Endothelial cell (in vitro differentiated cells): Measurements from ENCODE around the gene OSBPL2. TPM values are rescaled to one million over a fixed set of nuclear protein-coding genes. Genes with fewer than 3 reads are reported as not detected.

Experiments used
- DNase-seq: peaks from one replicate; pipeline ENCODE4 v3.0.0; 2021; ENCODE audit warnings: low spot score
- H3K27ac Mint-ChIP-seq: one replicate; pipeline ENCODE4 v1.8.0; 2021; ENCODE audit warnings: mixed read lengths, inconsistent platforms; ENCODE audit not compliant: unreplicated experiment
- H3K27me3 Mint-ChIP-seq: one replicate; pipeline ENCODE4 v1.8.0; 2021; ENCODE audit warnings: mild to moderate bottlenecking, moderate library complexity, mixed read lengths, inconsistent platforms; ENCODE audit not compliant: unreplicated experiment
- H3K36me3 Mint-ChIP-seq: one replicate; pipeline ENCODE4 v1.8.0; 2021; ENCODE audit warnings: mild to moderate bottlenecking, low read depth, mixed read lengths, inconsistent platforms; ENCODE audit not compliant: unreplicated experiment
- H3K4me1 Mint-ChIP-seq: one replicate; pipeline ENCODE4 v1.8.0; 2021; ENCODE audit warnings: mild to moderate bottlenecking, mixed read lengths, inconsistent platforms; ENCODE audit not compliant: unreplicated experiment
- H3K4me3 Mint-ChIP-seq: one replicate; pipeline ENCODE4 v1.8.0; 2021; ENCODE audit warnings: mild to moderate bottlenecking, mixed read lengths, inconsistent platforms; ENCODE audit not compliant: unreplicated experiment
- H3K9me3 Mint-ChIP-seq: one replicate; pipeline ENCODE4 v1.8.0; 2021; ENCODE audit warnings: mixed read lengths, inconsistent platforms; ENCODE audit not compliant: unreplicated experiment
- CTCF ChIP-seq: fragments of 200-600 bp; sonication (generic); IDR thresholded peaks from one replicate; pipeline ENCODE4 v1.5.0; 2021; ENCODE audit warnings: antibody characterized with exemption; ENCODE audit not compliant: unreplicated experiment
- total RNA-seq: library from RNA; stranded (reverse); fragmentation: NEBNext Ultra II Directional; extraction: Animal tissue kit (Norgen Biotek cat#: 25700); gene quantifications from one replicate; pipeline ENCODE4 v1.2.1, GENCODE V29; 2021; ENCODE audit not compliant: unreplicated experiment

The OSBPL2 gene
- total RNA-seq, 1 donor from 2014 or later: 39.5 TPM

GRCh38 chr20:62330576-62331317 is 92.4 kb downstream of the OSBPL2 start:
- DNase-seq: no peak
- Mint-ChIP-seq H3K27me3 (peaks cover 6% of the 10 kb centered on the region), H3K9me3 (no peaks in the 10 kb centered on the region), H3K36me3 (peaks cover 5% of the 10 kb centered on the region), H3K27ac (no peak overlapping the region), H3K4me1 (no peaks in the 10 kb centered on the region), H3K4me3 (no peak overlapping the region)
- TF ChIP-seq CTCF: no peak

GRCh38 chr20:62331347-62331746 is 93.0 kb downstream of the OSBPL2 start:
- H3K27ac Mint-ChIP-seq: no peak overlapping the region
- no peak for TF ChIP-seq CTCF
- DNase-seq: no peak
- H3K9me3 Mint-ChIP-seq: no peaks in the 10 kb centered on the region
- H3K36me3 Mint-ChIP-seq: no peaks in the 10 kb centered on the region
- no peaks in the 10 kb centered on the region for H3K4me1 Mint-ChIP-seq
- no peak overlapping the region for H3K4me3 Mint-ChIP-seq
- H3K27me3 Mint-ChIP-seq: peaks cover 5% of the 10 kb centered on the region

GRCh38 chr20:62332421-62332820 is 94.1 kb downstream of the OSBPL2 start:
- H3K36me3 Mint-ChIP-seq: no peaks in the 10 kb centered on the region
- no peaks in the 10 kb centered on the region for H3K9me3 Mint-ChIP-seq
- peaks cover 7% of the 10 kb centered on the region for H3K27me3 Mint-ChIP-seq

GRCh38 chr20:62332989-62333819 is 94.9 kb downstream of the OSBPL2 start:
- no peaks in the 10 kb centered on the region for H3K9me3 Mint-ChIP-seq
- no peak overlapping the region for H3K27ac Mint-ChIP-seq
- no peak for DNase-seq
- no peak for TF ChIP-seq CTCF
- no peaks in the 10 kb centered on the region for H3K36me3 Mint-ChIP-seq
- peaks cover 3% of the 10 kb centered on the region for H3K4me1 Mint-ChIP-seq
- no peak overlapping the region for H3K4me3 Mint-ChIP-seq
- peaks cover 9% of the 10 kb centered on the region for H3K27me3 Mint-ChIP-seq

More at GRCh38 chr20:62332421-62332820, 94.1 kb downstream of the OSBPL2 start:
- no peak for TF ChIP-seq CTCF
- H3K4me3 Mint-ChIP-seq: no peak overlapping the region
- H3K4me1 Mint-ChIP-seq: peaks cover 3% of the 10 kb centered on the region
- H3K27ac Mint-ChIP-seq: no peak overlapping the region
- no peak for DNase-seq
